GM23338 (cell line): ENCODE measurements around the gene TFDP1. TPM values are rescaled to one million over a fixed set of nuclear protein-coding genes. Genes with fewer than 3 reads are reported as not detected.

Experiments
- ATAC-seq: fragments of 200-7000 bp; cut with Tn5 transposase; 3 replicates; pipeline ENCODE4 v1.9.1; 2020
- DNase-seq: peaks from one replicate; pipeline ENCODE4 v3.0.0-alpha.2; 2015; ENCODE audit warnings: low spot score
- H2AFZ ChIP-seq: fragments of 200-600 bp; sonication (generic); 2 replicates; pipeline ENCODE4 v1.8.0; 2016; ENCODE audit warnings: antibody characterized with exemption, mild to moderate bottlenecking, moderate library complexity
- H3F3A ChIP-seq: fragments of 200-600 bp; sonication (generic); replicated peaks from 2 replicates; pipeline ENCODE4 v1.8.0; 2017; ENCODE audit warnings: antibody characterized with exemption, mixed run types, low read depth
- H3K27ac ChIP-seq: fragments of 200-600 bp; sonication (generic); 2 replicates; pipeline ENCODE4 v1.6.1; 2016; ENCODE audit warnings: low read depth
- H3K27me3 ChIP-seq: fragments of 200-600 bp; sonication (generic); 2 replicates; pipeline ENCODE4 v1.8.0; 2016; ENCODE audit warnings: mild to moderate bottlenecking, mixed run types, moderate library complexity; ENCODE audit not compliant: insufficient read depth
- H3K36me3 ChIP-seq: fragments of 200-600 bp; sonication (generic); 2 replicates; pipeline ENCODE4 v1.8.0; 2016; ENCODE audit warnings: mild to moderate bottlenecking; ENCODE audit not compliant: insufficient read depth
- H3K4me1 ChIP-seq: fragments of 200-600 bp; sonication (generic); 2 replicates; pipeline ENCODE4 v1.8.0; 2016; ENCODE audit warnings: mild to moderate bottlenecking, moderate library complexity; ENCODE audit not compliant: insufficient read depth
- H3K4me2 ChIP-seq: fragments of 200-600 bp; sonication (generic); 2 replicates; pipeline ENCODE4 v1.7.1; 2017; ENCODE audit warnings: mixed run types
- H3K4me3 ChIP-seq: fragments of 200-600 bp; sonication (generic); 2 replicates; pipeline ENCODE4 v1.6.1; 2016; ENCODE audit warnings: mixed run types
- H3K79me2 ChIP-seq: fragments of 200-600 bp; sonication (generic); replicated peaks from 2 replicates; pipeline ENCODE4 v1.8.0; 2017; ENCODE audit warnings: mild to moderate bottlenecking; ENCODE audit not compliant: insufficient read depth
- H3K9me2 ChIP-seq: fragments of 200-600 bp; sonication (generic); 2 replicates; pipeline ENCODE4 v1.8.0; 2017; ENCODE audit not compliant: insufficient read depth
- H4K20me1 ChIP-seq: fragments of 200-600 bp; sonication (generic); replicated peaks from 2 replicates; pipeline ENCODE4 v1.8.0; 2017; ENCODE audit warnings: mild to moderate bottlenecking; ENCODE audit not compliant: insufficient read depth
- H3K27ac Mint-ChIP-seq: 2 replicates; pipeline ENCODE4 v1.8.0; 2020; ENCODE audit warnings: inconsistent platforms, mild to moderate bottlenecking, moderate library complexity, mixed read lengths
- H3K27me3 Mint-ChIP-seq: 3 replicates; pipeline ENCODE4 v1.8.0; 2022; ENCODE audit warnings: low read depth, mild to moderate bottlenecking, moderate library complexity, mixed read lengths, inconsistent platforms; ENCODE audit not compliant: insufficient read depth, poor library complexity
- H3K36me3 Mint-ChIP-seq: 3 replicates; pipeline ENCODE4 v1.8.0; 2021; ENCODE audit warnings: low read depth, mild to moderate bottlenecking, inconsistent platforms, moderate library complexity, mixed read lengths
- H3K4me1 Mint-ChIP-seq: 3 replicates; pipeline ENCODE4 v1.8.0; 2020; ENCODE audit warnings: mild to moderate bottlenecking, inconsistent platforms, mixed read lengths
- H3K4me3 Mint-ChIP-seq: 3 replicates; pipeline ENCODE4 v1.8.0; 2021; ENCODE audit warnings: moderate library complexity, mild to moderate bottlenecking, inconsistent platforms, mixed read lengths
- H3K9me3 Mint-ChIP-seq: 3 replicates; pipeline ENCODE4 v1.8.0; 2020; ENCODE audit warnings: moderate library complexity, mild to moderate bottlenecking, inconsistent platforms, mixed read lengths
- CREB1 ChIP-seq: fragments of 250-450 bp; sonication (Bioruptor Pico); IDR thresholded peaks from 2 replicates; pipeline ENCODE4 v1.5.0; 2020; ENCODE audit warnings: low read depth, mild to moderate bottlenecking, moderate library complexity
- EZH2phosphoT487 ChIP-seq: fragments of 200-600 bp; sonication (generic); IDR thresholded peaks from one replicate; pipeline ENCODE4 v1.8.1; 2018; ENCODE audit warnings: antibody characterized with exemption; ENCODE audit not compliant: unreplicated experiment
- JUNB ChIP-seq: IDR thresholded peaks from one replicate; pipeline ENCODE4 v1.6.1; 2016; ENCODE audit warnings: antibody characterized with exemption; ENCODE audit not compliant: unreplicated experiment
- NANOG ChIP-seq: IDR thresholded peaks from 2 replicates; pipeline ENCODE4 v1.6.1; 2016; ENCODE audit warnings: antibody characterized with exemption, borderline replicate concordance
- POLR2AphosphoS5 ChIP-seq: IDR thresholded peaks from 2 replicates; pipeline ENCODE4 v1.6.1; 2016; ENCODE audit warnings: antibody characterized with exemption, low read depth
- STAT1 ChIP-seq: IDR thresholded peaks from one replicate; pipeline ENCODE4 v1.6.1; 2016; ENCODE audit warnings: antibody characterized with exemption; ENCODE audit not compliant: unreplicated experiment
- ZNF114 ChIP-seq: fragments of 250-450 bp; sonication (Bioruptor Pico); IDR thresholded peaks from 2 replicates; pipeline ENCODE4 v1.5.0; 2020; ENCODE audit warnings: mild to moderate bottlenecking, moderate library complexity
- ZNF331 ChIP-seq: fragments of 250-450 bp; sonication (Bioruptor Pico); IDR thresholded peaks from 2 replicates; pipeline ENCODE4 v1.5.0; 2020; ENCODE audit warnings: low read depth, mild to moderate bottlenecking, moderate library complexity
- ZNF462 ChIP-seq: fragments of 250-450 bp; sonication (Bioruptor Pico); IDR thresholded peaks from 2 replicates; pipeline ENCODE4 v1.5.0; 2020; ENCODE audit warnings: mild to moderate bottlenecking, moderate library complexity
- polyA plus RNA-seq: library from polyadenylated mRNA; unstranded; fragments of >200 nt; fragmentation: Nextera tagmentation; extraction: Ambion mirVana; gene quantifications from 2 replicates; pipeline ENCODE4 v1.2.1, GENCODE V29; 2016
- total RNA-seq: library from RNA; depleted of rRNA; stranded (reverse); fragments of >200 nt; shearing (Covaris generic); gene quantifications from 2 replicates; pipeline ENCODE4 v1.2.3, GENCODE V29; 2014
- TF ChIP-seq, protein P1 (sequence below): IDR thresholded peaks from one replicate; pipeline ENCODE4 v1.6.1; 2018; ENCODE audit warnings: antibody characterized with exemption; ENCODE audit not compliant: unreplicated experiment
- TF ChIP-seq, protein P2 (sequence below): IDR thresholded peaks from 2 replicates; pipeline ENCODE4 v1.6.1; 2016; ENCODE audit warnings: antibody characterized with exemption

The TFDP1 gene
- total and polyA plus RNA-seq, 2 experiments from 2014 or later, result 42.9 to 80.0 TPM

- TF ChIP-seq JUNB (no peak), EZH2phosphoT487 (no peak), CREB1 (CRISPR knock-in tag) (no peak)
- TF ChIP-seq, protein P1, sequence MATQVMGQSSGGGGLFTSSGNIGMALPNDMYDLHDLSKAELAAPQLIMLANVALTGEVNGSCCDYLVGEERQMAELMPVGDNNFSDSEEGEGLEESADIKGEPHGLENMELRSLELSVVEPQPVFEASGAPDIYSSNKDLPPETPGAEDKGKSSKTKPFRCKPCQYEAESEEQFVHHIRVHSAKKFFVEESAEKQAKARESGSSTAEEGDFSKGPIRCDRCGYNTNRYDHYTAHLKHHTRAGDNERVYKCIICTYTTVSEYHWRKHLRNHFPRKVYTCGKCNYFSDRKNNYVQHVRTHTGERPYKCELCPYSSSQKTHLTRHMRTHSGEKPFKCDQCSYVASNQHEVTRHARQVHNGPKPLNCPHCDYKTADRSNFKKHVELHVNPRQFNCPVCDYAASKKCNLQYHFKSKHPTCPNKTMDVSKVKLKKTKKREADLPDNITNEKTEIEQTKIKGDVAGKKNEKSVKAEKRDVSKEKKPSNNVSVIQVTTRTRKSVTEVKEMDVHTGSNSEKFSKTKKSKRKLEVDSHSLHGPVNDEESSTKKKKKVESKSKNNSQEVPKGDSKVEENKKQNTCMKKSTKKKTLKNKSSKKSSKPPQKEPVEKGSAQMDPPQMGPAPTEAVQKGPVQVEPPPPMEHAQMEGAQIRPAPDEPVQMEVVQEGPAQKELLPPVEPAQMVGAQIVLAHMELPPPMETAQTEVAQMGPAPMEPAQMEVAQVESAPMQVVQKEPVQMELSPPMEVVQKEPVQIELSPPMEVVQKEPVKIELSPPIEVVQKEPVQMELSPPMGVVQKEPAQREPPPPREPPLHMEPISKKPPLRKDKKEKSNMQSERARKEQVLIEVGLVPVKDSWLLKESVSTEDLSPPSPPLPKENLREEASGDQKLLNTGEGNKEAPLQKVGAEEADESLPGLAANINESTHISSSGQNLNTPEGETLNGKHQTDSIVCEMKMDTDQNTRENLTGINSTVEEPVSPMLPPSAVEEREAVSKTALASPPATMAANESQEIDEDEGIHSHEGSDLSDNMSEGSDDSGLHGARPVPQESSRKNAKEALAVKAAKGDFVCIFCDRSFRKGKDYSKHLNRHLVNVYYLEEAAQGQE, result no peak
Measured at GRCh38 chr13:113596321-113597200, 12.0 kb downstream of the TFDP1 start (continued).

- H3K9me2 ChIP-seq, result no peaks in the 10 kb centered on the region
- H2AFZ ChIP-seq, result no peak overlapping the region
- H3K36me3 ChIP-seq, result no peaks in the 10 kb centered on the region
- no peaks in the 10 kb centered on the region for H3K4me1 ChIP-seq
- H3K9me3 Mint-ChIP-seq, result 0 out of 3 replicates have a peak, but pooled peaks cover 3% of the 10 kb centered on the region
- no peak overlapping the region for H3K4me2 ChIP-seq
- H3K27me3 ChIP-seq, result no peaks in the 10 kb centered on the region
- ATAC-seq (no peak), DNase-seq (no peak)
- peaks cover 82% of the 10 kb centered on the region for H3K79me2 ChIP-seq
- peaks cover 13% of the 10 kb centered on the region for H3K27me3 Mint-ChIP-seq
- H3K4me3 ChIP-seq, result no peak overlapping the region
- no peak overlapping the region for H3K27ac Mint-ChIP-seq
- H3K27ac ChIP-seq, result no peak overlapping the region
- H3K4me1 Mint-ChIP-seq, result peaks cover 9% of the 10 kb centered on the region
- no peak overlapping the region for H3K4me3 Mint-ChIP-seq
- peaks cover 64% of the 10 kb centered on the region for H3K36me3 Mint-ChIP-seq
- no peaks in the 10 kb centered on the region for H3F3A ChIP-seq
- H4K20me1 ChIP-seq, result peaks cover 7% of the 10 kb centered on the region
- TF ChIP-seq EZH2phosphoT487, result no peak
- no peak for TF ChIP-seq ZNF114
- TF ChIP-seq, protein P2, sequence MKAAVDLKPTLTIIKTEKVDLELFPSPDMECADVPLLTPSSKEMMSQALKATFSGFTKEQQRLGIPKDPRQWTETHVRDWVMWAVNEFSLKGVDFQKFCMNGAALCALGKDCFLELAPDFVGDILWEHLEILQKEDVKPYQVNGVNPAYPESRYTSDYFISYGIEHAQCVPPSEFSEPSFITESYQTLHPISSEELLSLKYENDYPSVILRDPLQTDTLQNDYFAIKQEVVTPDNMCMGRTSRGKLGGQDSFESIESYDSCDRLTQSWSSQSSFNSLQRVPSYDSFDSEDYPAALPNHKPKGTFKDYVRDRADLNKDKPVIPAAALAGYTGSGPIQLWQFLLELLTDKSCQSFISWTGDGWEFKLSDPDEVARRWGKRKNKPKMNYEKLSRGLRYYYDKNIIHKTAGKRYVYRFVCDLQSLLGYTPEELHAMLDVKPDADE, result no peak
- no peak for TF ChIP-seq NANOG
- TF ChIP-seq POLR2AphosphoS5, result no peak
- no peak for TF ChIP-seq CREB1 (CRISPR knock-in tag)
- no peak for TF ChIP-seq JUNB
- TF ChIP-seq ZNF462, result no peak
- no peak for TF ChIP-seq STAT1
- TF ChIP-seq ZNF331 (CRISPR knock-in tag), result no peak
Measured at GRCh38 chr13:113597391-113598080, 13.0 kb downstream of the TFDP1 start.
